Mucosa of gallbladder (tissue), 1 donor: ENCODE data around the gene ZNF37A. TPM values are rescaled to one million over a fixed set of nuclear protein-coding genes. Genes with fewer than 3 reads are reported as not detected.
"Not testable (repeated sequence)": the region's sequence is repeated elsewhere in the genome, so short reads cannot be mapped to it uniquely, and the experiment has no call there.

Experiments
- DNase-seq: peaks from one replicate; pipeline ENCODE4 v3.0.0-alpha.2; 2020; ENCODE audit warnings: low spot score
- total RNA-seq: library from RNA; stranded (reverse); gene quantifications from one replicate; pipeline ENCODE4 v1.2.1, GENCODE V29; 2021
- donor health status: DM: no; HTN: no; CAD: no.

ZNF37A gene
- total RNA-seq, 1 donor from 2014 or later: 19.5 TPM

DNA sequence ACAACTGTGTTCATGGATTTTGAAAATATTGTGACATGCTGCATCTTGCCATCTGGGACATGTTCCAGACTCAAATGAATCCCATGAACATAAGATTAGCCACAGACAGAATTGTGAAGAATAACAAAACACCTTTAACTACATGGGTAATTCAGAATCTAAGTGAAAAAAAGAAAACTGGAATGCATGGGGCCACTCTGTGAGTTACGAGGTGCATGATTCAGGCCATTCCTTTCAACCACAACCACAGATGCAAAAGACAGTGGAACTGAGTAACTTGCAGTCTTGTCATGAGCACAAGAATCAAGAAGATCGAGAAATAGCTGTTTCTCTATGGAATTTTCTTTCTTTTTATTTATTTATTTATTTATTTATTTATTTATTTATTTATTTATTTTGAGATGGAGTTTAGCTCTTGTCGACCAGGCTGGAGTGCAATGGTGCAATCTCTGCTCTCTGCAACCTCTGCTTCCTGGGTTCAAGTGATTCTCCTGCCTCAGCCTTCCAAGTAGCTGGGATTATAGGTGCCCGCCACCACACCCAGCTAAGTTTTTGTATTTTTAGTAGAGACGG, 56.8 kb downstream of the ZNF37A start:
- not testable (repeated sequence) for DNase-seq

DNA sequence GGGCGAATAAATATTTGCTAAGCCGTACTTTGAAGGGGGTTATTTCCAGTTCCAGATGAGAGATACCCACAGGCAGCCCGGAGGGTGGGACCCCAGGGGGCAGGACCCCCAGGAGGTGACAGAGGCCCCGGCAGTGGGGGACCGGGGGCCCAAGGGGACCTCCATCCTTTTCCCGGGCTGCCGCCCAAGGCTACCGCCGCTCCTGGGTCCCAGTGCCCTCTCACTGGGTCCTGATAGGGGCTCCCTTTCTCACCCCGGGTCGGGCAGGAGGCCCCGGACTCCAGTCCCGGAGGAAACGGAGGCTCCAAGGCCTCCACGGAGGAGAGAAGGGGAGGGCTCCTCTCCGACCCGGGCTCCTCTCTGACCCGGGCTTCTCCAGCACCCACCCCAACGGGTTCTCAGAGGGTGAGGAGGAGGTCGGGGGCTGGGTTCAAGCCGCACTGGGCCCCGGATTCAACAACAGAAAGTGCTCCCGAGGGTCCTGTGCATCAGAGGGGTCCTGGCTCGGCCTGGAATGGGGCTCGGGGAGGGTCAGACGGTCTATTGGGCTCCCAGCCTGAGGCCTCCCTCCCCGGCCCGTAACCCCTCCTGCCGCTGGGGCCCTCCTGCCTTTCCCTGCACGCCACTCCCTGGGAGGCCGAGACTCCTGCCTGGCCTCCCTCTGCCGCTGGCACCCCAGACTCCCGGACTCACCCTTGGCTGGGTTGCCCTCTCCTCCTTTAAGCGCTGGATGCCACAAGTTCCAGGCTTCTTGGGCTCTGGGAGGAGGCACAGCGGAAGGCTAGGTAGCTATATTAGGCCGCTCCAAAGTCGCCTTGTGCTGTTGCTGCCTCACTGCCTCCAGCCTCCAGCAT, 62.5 kb downstream of the ZNF37A start:
- no peak for DNase-seq

DNA sequence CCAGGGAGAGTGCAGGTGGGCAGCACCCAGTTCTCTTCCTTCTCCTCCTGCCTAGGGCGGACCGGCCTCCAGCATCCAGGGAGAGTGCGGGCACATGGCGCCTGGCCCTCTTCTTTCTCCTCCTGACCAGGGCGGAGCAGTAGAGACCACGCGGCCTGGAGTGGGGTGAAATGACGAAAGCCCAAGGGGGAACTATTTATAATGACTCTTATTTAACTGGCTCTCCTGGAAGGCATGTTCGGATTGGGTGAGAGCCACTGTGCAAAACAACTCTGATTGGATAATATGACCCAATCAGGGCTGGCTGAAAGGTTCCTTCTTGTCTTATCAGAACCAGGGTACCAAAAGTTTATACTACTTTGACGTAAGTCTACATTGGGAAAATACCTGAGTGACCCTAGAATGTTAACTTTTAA, 63.1 kb downstream of the ZNF37A start:
- DNase-seq: no peak

DNA sequence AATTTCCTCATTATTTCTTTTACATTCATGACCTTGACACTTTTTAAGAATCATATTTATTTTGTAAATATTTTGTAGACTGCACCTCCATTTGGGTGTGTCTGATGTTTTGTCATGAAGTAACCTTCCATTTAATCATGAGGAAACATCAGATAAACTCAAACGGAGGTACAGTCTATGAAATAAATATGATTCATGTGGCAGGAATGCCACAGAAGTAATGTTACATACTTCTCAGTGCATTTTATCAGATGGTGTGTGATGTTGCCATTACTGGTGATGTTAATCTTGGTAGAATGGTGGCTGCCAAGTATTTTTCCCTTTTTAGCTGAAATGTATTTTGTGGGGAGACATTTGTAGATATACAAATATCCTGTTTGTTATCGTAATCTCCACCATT, 64.9 kb downstream of the ZNF37A start:
- DNase-seq: no peak

DNA sequence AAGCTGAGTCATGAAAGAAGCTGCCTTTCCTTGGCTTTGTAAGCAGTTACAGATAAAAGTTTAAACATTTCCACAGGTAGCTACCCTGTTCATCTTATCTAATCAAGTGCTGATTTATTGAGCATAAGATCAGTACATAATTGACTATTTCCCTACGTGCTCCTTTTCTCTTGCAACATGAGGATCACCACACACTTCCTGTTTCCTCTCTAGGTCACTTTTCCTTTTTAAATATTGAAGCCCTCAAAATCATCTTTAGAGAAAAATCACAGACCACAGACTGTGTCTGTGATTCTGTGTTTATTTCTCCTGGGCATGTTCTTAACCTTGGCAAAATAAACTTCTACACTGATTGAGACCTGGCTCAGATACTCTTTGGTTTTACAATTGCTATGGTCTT, 69.5 kb downstream of the ZNF37A start:
- no peak for DNase-seq

DNA sequence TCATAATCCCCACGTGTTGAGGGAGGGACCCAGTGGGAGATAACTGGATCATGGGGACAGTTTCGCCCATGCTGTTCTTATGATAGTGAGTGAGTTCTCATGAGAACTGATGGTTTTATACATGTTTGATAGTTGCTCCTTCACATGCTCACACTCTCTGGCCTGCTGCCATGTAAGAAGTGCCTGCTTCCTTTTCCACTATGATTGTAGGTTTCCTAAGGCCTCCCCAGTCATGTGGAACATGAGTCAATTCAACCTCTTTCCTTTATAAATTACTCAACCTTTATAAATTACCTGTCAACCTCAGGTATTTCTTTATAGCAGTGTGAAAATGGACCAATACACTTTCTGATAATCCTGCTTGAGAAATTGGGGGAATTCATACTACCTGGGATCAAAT, 80.2 kb downstream of the ZNF37A start:
- no peak for DNase-seq

DNA sequence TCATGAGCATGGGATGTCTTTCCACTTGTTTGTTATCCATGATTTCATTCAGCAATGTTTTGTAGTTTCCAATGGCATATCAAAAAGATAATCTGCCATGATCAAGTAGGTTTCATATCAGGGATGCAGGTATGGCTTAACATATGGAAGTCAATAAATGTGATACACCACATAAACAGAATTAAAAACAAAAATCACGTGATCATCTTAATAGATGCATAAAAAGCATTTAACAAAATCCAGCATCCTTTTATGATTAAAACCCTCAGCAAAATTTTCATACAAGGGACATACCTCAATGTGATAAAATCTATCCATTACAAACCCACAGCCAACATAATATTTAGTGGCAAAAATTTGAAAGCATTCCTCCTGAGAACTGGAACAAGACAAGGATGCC, 90.3 kb downstream of the ZNF37A start:
- no peak for DNase-seq

Other genes starting within 250 kb of the ZNF37A start
- gene ZNF248, start 236.7 kb upstream of the ZNF37A start, total RNA-seq: 13.6 TPM
- gene ZNF25, start 117.7 kb upstream of the ZNF37A start, total RNA-seq: 9.4 TPM
- 39.7 TPM for gene ZNF33A, start 83.7 kb upstream of the ZNF37A start, total RNA-seq